GM20431 (cell line): ENCODE results near the gene ACSL5.
"Not testable (repeated sequence)": the region's sequence is repeated elsewhere in the genome, so short reads cannot be mapped to it uniquely, and the experiment has no call there.

Source experiments
- in situ Hi-C: fragments of 300-500 bp; cut with MseI, MboI; formaldehyde crosslinking; loops from one replicate; pipeline ENCODE4 v1.15.0; 2020; ENCODE audit warnings: low sequenced_read_pairs; ENCODE audit not compliant: unreplicated experiment

ACSL5 gene

DNA sequence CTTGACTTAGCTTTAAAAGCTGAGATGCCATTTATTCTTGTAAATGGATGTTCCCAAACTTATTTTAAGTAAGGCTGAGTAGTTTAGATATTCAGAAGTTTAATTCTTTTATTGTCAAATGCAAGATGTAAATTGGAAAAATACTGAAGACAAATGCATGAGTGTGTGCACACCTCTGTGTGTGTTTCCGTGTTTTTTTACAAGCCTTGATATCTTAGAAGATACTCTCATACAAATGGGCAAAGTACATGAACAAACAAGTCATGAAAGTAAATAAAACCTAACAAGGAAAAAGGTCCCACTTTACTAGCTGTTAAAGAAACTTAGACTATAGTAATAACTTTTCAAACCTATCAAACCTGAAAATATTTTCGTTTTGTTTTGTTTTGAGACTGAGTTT is 29.0 kb downstream of the ACSL5 start:
- in situ Hi-C loops, result no loop called here

GRCh38 chr10:112404617-112405016 is 30.7 kb downstream of the ACSL5 start:
- in situ Hi-C loops, result no loop called here

DNA sequence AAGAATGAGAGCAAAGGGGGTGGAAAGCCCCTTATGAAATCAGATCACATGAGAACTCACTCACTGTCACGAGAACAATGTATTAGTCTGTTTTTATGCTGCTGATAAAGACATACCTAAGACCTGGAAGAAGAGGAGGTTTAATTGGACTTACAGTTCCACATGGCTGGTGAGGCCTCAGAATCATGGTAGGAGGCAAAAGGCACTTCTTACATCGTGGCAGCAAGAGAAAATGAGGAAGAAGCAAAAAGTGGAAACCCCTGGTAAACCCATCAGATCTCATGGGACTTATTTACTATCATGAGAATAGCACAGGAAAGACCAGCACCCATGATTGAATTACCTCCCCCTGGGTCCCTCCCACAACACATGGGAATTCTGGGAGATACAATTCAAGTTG is 32.9 kb downstream of the ACSL5 start:
- in situ Hi-C loops, result not testable (repeated sequence)

- in situ Hi-C loops, result no loop called here
Observed at GRCh38 chr10:112407696-112408095, 33.8 kb downstream of the ACSL5 start.

GRCh38 chr10:112409299-112409698 is 35.4 kb downstream of the ACSL5 start:
- in situ Hi-C loops, result no loop called here

DNA sequence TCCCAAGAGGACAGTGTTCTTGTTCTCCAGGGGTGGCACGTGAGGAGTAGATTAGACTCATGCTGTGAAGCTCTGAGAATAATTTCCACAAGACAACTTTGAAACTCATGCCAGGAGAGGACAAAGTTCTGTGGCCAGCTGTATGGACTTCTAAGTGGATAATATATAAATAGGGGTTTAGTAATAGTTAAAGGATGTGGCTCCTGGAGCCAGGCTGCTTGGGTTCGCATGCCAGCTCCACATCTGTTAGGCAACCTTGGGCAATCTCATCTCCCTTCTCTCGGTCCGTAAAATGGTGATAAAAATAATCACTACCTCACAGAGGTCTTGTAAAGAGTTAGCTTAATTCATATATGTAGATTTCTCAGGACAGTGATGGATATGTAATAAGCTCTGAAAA is 35.8 kb downstream of the ACSL5 start:
- in situ Hi-C loops, result no loop called here

DNA sequence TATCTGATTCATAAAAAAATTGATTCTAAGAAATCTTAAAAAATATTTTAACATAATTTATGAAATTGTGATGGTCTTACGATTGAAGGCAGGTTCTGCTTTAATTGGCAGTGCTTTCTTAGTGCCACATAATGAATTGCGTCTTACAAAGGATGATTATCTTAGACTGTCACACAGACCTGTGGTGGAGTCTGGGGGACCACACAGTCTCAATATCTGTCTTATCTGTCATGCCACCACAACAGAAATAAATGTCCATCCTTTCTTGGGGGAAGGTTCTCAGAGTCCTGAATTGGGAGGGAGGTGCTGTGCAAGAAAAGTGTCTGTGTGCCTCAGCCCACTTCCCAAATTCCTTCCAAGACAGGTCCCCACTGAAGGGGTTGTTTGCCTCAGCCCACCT is 38.8 kb downstream of the ACSL5 start:
- in situ Hi-C loops, result no loop called here

- in situ Hi-C loops, result no loop called here
Observed at GRCh38 chr10:112421731-112422130, 47.8 kb downstream of the ACSL5 start.

DNA sequence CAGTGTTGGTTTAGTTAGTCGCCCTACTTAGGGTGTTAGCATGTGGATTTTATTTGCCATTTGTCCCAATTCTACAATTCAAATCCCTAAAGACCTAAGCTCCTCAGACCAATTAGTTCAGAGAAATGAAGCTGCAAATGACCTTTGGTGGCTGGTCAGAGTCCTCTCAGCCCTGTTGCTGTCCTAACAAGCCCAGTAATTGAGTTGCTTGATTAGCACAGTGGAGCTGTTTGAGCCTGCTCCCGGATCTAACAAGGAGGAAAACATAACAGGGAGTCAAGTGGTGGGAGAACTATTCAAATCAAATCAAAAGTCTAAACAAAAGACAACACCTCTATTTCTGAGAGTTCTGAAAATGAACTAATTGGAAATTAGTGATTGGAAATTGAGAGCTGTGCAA is 50.7 kb downstream of the ACSL5 start:
- in situ Hi-C loops, result no loop called here

GRCh38 chr10:112426111-112426510 is 52.2 kb downstream of the ACSL5 start:
- in situ Hi-C loops, result no loop called here

- in situ Hi-C loops, result no loop called here
Observed at GRCh38 chr10:112429147-112429546, 55.2 kb downstream of the ACSL5 start.

- in situ Hi-C loops, result no loop called here
Observed at GRCh38 chr10:112429654-112430230, 55.8 kb downstream of the ACSL5 start.

DNA sequence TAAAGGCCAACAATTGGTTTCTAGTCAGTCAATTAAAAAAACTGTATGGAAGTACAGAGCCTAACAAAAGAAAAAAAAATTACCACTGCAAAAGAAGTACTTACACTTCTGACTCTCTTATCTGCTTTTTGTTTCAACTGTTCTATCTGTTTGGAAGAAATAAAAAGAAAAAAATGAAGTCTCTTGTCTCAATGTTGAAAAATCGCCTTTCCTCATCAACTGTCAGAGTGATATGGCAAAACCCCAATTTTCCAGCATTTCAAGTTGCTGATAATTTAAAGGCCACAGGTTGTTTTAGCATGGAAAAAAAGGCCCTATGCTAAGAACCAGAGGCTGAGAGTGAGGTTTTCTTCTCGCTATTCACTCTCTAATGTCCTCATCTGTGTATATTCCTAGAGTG is 59.2 kb downstream of the ACSL5 start:
- in situ Hi-C loops, result no loop called here

DNA sequence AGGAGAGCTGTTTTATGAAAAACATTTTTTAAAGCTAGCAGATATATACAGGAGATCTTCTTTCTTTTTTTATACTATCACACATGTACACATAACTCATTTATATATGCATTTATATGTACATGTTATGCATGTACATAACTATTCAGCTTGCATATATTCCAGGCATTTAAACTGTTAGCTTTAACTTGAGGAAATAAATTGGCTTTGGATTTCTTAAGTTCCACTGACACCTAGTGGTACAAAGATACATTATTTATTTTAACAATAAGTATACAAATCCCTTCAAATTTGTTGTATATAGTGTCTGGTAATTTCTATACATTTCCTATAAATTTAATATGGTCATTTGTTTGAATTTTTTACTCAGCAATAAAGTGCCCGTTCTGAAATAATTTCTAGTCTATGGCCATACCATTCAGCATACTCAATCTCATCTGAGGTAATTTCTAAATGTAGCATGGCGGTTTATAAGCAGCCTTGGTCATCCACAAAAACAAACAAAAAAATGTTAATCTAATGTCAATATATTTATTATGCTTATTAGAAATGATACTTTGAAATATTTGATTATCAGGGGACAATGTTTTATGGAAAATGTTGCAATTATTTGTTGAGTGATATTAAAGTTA is 61.2 kb downstream of the ACSL5 start:
- in situ Hi-C loops, result no loop called here

GRCh38 chr10:112438356-112438755 is 64.4 kb downstream of the ACSL5 start:
- in situ Hi-C loops, result no loop called here

- in situ Hi-C loops, result no loop called here
Observed at GRCh38 chr10:112441520-112441919, 67.6 kb downstream of the ACSL5 start.

DNA sequence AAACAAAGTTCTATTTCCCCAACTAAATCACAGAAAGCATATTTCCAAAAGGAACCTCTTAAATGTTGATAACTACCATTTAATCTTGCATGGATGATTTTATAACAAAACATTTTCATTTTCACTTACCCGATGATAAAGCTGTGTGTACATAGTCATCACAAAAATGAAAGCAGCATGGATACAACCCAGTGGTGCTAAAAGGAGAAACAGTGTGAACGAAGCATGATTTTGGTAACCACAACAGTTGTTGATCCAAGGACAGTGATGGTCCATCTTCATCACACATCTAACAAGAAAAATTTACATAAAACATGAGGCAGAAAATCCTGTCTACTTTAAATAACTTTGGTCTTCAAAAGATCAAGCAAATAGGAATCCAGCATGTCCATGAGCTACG is 68.1 kb downstream of the ACSL5 start:
- in situ Hi-C loops, result no loop called here

- in situ Hi-C loops, result no loop called here
Observed at GRCh38 chr10:112446055-112446854, 72.3 kb downstream of the ACSL5 start.

GRCh38 chr10:112446855-112447619 is 73.1 kb downstream of the ACSL5 start, which contains the start of the genes VTI1A and ZDHHC6:
Gene VTI1A, plus strand, starts transcription at chr10:112447215. Its CDS starts 159 bp downstream, at chr10:112447374.
Gene ZDHHC6, minus strand, starts transcription at chr10:112446914. Its CDS starts 1,478 bp downstream, at chr10:112445436.
- in situ Hi-C loops, result no loop called here

GRCh38 chr10:112447620-112447928 is 73.7 kb downstream of the ACSL5 start:
- in situ Hi-C loops, result no loop called here

DNA sequence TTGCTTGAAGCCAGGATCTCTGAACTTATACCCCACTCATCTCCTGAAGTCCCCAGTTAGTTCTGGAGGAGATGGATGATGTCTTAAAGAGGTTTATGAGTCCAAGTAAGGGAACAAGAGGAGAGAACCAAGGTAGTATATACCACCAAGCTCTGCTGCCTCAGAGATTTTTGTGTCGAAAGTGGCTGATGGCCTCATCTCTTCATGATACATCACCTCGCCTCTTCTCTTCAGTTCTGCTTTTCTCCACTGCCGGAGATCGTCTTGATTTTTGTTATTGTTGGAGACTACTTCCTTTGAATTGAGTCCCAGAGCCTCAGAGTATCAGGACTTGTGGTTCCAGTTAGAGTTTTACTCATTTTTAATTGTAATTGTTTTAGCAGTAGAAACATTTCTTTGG is 75.0 kb downstream of the ACSL5 start:
- in situ Hi-C loops, result no loop called here
